H4 (cell line): ENCODE results near the gene SETD1B. TPM values are rescaled to one million over a fixed set of nuclear protein-coding genes. Genes with fewer than 3 reads are reported as not detected.
"Not testable (repeated sequence)": the region's sequence is repeated elsewhere in the genome, so short reads cannot be mapped to it uniquely, and the experiment has no call there.

Experiments used
- DNase-seq: peaks from one replicate; pipeline ENCODE4 v3.0.0-alpha.2; 2015; ENCODE audit warnings: low spot score
- total RNA-seq: library from RNA; depleted of rRNA; stranded (reverse); fragments of >200 nt; shearing (Covaris generic); gene quantifications from 2 replicates; pipeline ENCODE4 v1.2.3, GENCODE V29; 2014; rRNA removed

SETD1B gene
- total RNA-seq, result 1.2 and 2.1 TPM in 2 replicates

DNA sequence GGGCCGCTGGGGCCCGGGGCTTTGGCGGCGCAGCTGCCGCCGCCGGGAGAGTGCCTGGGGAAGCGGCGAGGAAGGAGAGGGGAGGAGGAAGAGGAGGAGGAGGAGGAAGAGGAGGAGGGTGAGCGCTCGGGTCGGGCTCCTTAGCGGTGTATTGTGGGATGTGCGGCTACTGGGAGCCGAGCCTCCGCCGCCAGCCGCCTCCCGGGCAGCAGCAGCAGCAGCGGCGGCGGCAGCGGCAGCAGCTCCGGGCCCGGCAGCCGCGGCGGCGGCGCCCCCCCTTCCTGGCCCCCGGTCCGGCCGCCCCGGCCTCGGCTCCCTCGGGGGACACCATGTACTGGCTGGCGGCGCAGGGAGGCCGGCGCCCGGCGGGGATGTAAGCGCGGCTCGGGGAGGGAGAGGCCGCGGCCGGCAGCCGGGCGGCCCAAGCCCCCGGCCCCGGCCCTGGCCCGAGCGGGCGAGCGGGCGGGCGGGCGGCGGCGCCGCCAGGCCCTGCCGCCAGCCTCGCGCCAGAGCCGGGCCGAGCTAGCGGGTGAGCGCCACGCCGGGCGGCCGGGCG is at the start of gene SETD1B:
TSS of gene SETD1B (plus strand) at position 149 of the 556 bp plus-strand sequence. CDS start 729 bp downstream, outside the sequence.
- DNase-seq, result no peak

DNA sequence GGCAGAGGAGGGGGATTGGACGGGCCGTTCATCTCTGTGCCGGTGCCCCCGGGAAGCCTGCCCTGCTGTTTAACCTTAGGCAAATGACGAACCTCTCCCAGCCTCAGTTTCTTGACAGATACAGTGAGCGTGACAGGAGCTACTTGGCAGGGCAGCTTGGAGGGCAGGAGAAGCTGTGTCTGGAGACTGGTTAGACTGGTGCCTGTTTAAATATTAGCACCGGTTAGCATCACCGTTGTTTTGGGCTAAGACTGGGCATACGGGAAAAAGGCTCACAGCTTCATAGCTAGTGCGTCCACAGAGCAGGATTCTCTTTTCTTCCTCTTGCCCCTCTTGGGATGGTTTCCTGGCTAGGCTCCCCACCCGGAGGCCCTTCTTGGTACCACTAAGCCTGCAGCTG is 49.0 kb upstream of the SETD1B start:
- DNase-seq, result no peak

DNA sequence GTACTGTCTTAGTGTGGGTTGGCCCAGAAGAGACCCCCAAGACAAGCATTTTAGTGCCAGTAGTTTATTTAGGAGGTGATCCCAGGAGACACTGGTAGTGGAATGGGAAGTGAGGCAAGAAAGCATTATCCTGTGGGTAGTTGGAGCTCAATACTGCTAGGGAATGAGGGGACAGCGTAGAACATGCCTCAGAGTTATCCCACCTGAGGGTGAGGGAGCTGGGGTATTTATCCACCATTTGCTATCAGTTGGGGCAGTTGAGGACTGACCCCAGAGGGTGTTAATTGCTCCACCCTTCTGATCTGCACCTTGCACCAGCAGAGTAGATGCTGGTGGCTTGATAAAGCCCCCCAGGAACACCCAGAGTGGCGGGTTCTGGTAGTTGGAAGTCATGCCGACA is 48.2 kb upstream of the SETD1B start:
- no peak for DNase-seq

DNA sequence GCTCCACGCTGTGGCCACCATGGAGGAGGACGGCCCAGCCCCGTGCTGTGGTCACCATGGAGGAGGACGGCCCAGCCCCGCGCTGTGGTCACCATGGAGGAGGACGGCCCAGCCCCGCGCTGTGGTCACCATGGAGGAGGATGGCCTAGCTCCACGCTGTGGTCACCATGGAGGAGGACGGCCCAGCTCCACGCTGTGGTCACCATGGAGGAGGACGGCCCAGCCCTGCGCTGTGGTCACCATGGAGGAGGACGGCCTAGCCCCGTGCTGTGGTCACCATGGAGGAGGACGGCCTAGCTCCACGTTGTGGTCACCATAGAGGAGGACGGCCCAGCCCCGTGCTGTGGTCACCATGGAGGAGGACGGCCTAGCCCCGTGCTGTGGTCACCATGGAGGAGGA is 45.3 kb upstream of the SETD1B start:
- not testable (repeated sequence) for DNase-seq

DNA sequence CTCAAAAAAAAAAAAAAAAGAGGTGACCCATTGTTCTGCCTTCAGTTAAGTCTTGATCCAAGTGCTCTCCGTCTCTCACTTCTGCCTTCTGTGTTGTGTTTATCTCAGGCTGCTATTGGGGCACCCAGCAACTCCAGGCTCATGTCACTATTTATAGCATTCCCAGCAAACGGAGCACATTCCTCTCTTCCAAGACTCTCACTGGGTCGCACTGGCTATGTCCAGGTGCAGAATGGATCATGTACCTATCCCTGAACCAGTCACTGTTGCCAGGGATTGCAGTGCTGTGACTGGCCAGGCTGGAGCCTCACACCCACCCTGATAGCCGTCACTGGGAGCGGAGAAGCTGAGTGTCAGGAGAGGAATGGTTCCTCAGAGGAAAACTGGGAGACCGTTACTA is 41.5 kb upstream of the SETD1B start:
- DNase-seq, result no peak

DNA sequence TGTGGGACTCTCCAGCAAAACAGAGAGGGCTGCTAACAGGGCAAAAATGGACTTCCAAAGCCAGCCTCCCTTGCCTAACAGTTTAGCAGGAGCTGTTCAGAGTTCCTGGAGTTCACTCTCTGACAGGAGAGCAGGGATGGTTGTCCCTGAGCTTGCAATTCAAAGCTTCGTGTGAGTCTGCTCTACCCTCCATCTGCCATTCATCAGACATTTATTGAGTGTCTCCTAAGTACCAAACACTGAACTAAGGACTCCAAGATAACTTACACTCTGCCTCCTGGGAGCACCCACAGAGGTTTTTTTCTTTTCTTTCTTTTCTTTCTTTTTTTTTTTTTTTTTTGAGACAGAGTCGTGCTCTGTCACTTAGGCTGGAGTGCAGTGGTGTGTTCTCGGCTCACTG is 39.0 kb upstream of the SETD1B start:
- no peak for DNase-seq

DNA sequence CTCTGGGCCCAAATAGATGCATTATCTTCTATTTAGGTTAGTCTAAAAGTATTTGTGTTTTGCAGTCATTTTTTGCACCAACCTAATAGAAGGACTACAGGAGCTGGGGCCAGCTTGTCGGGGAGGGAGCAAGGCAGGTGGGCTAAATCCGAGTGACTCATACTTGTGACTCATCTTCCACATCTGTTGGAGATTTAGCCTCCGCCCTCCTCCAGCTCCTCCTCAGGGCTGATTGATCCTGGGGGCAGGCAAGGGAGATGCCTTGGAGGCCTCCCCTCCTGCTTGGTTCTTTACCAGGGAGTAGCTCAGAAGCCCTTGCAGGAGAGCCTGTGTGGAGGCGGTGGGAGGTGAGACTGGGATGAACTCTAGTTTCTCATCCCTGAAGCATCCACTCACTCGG is 38.2 kb upstream of the SETD1B start:
- peak; percentile 52 for DNase-seq

DNA sequence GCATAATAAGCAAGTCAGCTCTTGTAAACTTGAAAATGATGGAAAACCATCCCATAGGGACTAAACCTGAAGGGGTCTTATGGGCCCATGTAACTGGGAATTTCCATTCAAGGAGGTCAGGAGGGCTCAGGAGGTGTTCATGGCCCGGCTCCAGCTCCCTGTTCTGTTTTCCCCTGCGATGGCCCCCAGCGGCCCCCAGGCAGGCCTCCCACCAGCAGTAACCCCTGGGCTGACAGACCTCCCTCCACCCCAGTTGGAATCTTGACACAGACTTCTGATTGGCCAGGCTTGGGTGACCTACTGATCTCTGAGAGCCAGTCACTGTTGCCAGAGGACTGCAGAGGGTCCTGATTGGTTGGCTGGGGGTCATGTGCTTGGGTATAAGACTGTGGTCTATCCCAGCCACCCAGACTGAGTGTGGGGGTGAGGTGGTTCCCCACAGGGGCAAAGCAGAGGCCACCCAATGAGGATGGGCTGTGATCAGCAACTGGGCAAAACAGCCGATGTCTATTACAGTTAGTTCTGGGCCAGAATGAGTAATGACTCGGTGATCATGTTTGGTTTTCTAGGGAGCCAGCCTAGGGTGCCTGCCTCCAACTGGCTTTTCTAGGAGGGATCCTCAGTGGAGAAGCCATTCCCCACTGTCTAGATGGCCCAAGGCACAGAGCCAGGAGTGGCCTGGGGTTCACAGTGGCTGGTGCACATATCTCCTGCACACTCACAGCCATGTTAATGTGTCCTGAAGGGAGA is 37.3 kb upstream of the SETD1B start:
- no peak for DNase-seq

DNA sequence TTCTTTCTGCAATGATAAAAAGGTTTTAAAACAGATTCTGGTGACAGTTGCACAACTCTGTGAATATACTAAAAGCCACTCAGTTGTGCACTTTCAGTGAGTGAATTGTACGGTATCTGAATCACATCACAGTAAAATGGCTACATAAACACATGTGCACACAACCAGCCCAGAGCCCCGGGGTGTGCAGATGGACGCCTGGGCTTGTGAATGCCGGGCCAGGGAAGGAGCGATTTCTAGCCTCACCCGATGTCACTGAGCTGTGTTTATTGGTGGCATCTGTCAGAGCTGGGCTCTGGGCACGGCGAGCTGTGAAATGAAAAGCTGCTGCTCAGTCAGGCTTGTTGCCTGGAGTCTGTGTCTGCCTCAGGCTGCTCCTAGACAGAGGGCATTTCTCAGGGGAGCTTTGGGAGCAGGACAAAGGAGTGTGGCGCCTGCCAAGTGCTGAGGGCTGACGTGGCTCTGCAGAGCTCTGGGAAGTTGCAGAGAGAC is 36.2 kb upstream of the SETD1B start:
- DNase-seq, result no peak

DNA sequence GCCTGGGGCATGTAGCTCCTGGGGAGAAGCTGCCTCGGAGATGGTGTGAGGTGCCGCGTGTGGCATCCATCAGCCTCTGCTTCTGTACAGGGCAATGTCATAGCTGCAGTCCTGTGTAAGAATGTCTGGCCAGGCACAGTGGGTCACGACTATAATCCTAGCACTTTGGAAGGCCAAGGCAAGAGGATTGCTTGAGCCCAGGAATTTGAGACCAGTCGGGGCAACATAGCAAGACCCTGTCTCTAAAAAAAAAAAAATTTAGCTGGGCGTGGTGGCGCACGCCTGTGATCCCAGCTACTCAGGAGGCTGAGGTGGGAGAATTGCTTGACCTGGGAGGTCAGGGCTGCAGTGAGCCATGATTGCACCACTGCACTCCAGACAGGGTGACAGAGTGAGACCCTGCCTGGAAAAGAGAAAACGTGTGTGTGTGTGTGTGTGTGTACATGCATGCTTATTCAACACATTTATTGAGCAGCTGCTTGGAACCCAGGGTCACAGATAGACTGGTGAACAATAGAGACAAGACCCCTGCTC is 34.4 kb upstream of the SETD1B start:
- DNase-seq, result no peak

DNA sequence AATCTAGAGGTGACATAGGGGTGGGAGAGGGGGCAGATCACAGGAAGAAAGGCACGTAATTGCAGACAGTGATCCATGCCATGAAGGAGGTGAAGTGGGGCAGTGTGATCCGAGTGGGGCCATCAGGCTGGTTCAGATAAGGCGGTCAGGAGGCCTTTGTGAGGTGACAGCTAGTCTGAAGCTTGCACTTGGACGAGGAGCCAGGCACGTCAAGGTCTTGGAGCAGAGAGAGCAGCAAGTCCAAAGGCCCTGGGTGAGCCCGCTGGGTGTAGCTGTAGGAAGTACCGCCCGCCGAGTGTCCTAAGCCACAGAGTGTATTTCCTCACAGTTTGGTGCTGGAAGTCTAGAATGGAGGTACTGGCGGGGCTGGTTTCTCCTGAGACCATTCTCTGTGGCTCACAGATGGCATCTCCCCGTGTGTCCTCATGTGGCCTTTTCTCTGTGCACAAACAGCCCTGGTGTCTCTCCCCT is 33.9 kb upstream of the SETD1B start:
- DNase-seq, result no peak

DNA sequence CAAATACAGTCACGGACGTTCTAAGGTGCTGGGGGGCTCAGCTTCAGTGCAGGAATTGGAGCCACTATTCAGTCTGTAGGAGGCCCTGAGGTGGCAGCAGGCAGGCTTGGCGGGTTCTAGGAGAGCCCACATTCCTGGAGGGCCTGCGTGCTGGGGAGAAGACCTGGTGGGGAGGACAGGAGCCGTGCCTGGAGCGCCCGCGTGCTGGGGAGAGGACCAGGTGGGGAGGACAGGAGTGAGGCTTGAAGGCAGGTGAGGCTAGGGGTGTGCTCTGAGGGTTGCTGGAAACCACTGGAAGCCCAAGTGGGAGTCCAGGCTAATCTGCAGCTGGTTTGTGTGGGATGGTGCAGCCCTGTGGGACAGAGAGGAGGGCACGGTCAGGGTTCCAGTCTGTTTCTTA is 33.4 kb upstream of the SETD1B start:
- no peak for DNase-seq

DNA sequence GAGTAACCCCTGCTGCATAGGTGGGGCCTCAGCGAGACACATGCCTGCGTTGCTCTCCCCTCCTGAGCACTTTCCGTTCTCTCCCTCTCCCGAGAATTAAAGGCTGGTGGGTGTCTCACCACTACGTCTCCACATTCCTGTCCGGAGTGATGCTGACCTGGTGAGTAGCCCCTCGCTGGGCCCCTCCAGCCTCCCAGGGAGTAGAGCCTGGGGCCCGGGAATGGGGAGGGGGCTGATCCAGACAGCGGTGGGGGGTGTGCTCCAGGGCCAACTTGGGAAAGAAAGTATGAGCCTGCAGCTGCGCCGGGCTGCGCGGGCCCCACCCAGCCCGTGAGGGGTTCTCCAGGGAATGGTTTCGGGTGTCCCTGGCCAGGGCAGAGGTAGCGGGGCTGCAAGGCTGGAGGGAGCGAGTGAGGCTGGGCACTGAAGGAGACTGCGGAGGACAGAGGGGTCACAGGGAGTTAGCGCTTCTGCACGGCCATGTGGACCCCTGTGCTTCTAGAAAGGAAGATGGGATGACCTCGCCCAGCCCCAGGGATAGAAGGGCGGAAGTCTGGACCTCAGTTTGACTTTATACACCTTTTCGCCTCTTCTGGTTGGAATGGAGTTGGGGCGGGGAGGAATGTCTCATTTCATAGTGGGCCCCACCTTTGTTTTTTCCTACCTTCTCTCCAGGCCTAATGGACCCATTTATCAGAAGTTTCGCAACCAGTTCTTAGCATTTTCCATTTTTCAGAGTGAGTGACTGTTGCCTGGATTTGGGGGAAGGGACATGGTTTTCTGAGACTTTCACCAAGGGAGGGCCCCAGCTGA is 32.8 kb upstream of the SETD1B start:
- DNase-seq, result no peak

DNA sequence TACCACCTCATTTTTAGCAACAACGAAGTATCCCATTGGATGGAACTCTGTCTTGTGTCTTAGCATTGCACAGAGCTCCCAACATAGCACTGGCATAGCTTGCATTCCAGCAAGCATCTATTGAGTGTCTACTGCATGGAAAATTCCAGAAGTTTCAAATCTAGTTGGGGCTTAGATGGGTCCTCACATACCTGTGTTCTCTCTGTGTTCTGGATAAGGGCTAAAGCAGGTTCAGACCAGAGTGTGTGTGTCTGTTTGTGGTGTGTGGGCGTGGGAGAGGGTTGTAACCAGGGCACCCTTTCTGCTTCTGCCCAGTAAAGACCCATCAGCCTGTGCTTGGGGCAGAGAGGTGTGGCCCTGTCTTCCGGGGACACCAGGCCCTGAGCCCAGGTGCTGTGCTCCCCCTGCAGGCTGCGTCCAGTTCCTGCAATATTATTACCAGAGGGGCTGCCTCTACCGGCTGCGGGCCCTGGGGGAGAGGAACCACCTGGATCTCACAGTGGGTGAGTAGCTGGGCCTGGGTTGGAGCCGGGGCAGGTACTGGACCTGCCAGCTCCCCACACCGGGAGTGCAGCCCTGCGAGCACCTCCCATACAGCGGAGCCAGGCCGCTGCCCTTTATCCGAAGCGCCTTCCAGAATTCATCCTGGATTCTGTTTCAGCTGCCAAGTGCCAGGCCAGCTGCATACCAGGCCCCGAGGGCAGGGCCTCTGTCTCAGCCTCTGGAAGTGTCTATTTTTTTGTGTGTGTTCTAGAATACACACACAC is 30.6 kb upstream of the SETD1B start:
- peak; percentile 57 for DNase-seq

DNA sequence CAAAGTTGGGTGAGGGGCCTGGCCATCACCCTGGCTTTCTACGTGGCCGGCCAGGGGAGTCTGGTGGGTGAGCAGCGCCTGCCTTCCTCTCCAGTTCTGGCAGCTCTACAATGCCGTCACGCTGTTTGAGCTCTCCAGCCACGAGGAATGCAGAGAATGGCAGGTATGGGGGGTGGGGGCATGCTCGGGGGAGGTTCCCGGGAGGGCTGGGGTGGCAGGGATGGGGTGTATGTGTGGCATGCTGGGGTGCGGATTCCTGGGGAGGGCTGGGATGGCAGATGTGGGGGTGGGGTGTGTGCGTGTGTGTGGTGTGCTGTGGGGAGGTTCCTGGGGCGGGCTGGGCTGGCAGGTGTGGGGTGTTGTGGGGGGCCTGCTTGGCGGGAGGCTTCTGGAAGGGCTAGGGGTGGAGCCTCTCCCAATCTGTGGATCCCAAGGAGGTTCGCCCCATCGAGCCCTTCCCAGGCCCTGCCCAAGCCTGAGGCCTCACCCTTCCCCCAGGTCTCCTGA is 28.8 kb upstream of the SETD1B start:
- no peak for DNase-seq

DNA sequence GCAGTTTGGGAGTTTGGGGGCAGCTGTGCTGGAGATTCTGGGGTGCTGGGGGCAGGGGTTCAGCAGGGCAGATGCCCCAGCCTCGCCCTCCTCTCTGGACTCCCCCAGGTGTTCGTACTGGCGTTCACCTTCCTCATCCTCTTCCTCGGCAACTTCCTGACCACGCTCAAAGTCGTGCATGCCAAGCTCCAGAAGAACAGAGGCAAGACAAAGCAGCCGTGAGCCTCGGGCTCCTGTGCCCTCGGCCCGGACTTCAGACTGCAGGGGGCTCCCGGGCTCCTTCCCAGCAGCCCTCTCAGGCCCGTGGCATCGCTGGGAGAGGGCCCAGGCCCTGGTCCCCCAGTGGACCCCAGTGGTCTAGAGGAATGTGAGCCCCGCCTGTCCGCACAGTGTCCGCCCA is 28.3 kb upstream of the SETD1B start:
- no peak for DNase-seq

DNA sequence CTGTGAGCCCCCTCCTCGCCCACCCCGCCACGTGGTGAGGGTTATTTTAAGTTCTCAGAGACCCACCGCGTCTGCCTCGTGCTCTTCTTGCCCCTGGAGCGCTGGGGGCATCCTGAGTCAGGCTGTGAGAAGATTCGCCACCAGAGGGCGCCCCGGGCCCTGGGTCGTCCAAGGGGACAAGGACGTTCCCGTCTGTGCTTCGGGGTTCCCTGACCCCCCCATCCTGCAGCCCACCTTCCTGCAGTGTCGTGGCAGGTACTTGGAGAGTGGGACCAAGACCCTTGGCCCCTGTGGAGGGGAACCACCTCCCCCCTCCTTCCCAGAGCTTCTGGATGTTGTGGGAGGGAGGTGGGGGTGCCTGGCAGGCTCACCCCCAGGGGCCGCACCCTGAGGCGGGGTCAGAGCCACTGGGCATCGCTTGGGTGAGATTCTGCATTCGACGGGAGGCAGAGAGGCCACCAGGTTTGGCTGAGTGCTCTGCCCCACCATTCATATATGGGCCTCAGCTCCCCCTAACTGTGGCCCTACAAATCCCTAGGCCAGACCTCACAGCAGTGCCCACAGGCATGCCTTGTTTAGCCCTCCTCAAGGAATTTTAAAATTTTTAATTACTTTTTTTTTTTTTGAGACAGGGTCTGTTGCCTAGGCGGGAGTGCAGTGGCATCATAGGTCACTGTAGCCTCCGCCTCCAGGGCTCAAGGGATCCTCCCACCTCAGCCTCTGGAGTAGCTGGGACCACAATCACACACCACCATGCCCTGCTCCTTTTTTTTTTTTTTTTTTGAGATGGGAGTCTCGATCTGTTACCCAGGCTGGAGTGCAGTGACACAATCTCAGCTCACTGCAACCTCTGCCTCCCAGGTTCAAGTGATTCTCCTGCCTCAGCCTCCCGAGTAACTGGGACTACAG is 27.4 kb upstream of the SETD1B start:
- no peak for DNase-seq

DNA sequence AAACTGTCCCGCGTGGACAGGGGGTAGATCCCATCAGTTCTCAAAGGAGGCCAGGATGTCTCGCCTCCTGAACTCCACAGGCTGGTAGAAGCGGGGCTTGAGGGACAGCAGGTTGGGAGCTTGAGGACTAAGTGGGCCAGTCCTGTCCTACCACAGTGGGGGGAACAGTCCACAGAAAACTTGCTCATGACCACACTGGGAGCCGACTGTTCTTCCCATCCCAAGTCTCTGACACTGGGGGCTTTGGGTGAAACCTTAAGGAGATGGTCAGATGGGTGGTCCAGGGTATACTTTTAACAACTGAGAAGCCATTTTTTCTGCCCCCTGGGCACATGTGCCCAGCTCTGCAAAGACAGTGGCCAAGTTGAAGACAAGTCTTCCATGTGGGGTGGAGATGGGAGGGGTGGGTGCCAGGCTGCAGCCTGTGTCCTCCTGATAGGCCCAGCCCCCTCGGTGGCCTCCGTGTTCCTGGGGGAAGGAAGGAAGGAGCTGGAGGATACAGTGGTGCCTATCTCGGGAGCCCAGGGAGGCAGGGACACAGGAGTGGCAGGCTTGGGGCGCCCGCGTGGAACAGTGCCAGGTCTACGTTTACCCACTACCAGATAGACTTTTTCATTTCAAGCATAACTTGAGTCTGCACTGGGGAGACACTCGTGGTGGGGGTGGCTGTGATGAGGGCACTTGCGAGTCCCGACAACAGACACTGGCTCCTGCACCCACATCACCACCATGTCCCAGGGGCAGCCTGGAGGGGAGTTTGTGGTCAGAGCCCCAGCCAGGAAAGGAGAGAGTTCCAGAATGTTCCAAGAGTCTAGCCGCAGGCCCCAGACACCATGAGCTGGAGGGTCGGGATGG is 25.0 kb upstream of the SETD1B start:
- DNase-seq, result no peak

DNA sequence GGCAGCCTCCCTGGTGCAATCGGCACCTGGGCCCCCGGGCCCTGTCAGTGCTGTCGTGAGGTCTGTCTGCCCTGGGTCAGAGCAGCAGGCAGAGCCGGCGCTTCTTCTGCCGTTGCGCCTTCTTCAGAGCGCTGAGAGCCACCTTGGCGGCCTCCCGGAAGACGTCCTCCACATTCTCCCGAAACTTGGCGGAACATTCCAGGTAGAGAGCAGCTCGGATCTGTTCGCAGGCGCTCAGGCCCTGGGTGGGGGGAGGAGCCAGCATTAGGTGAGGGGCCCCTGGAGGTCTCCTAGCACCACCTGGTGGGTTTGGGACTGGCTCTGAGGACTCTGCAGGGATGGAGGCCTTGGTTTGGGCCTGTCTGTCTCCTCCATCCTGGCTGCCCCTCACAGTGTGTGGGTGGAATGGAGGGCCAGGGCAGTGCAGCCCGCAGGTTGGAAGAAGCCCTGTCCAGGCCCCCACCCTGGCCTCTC is 24.4 kb upstream of the SETD1B start:
- no peak for DNase-seq
